GM23248 (cell line): ENCODE results near the gene CPNE7.

ENCODE experiments used
- EZH2 ChIP-seq: fragments of 200-600 bp; sonication (generic); IDR thresholded peaks from 2 replicates; pipeline ENCODE4 v1.6.1; 2018; ENCODE audit warnings: antibody characterized with exemption, mild to moderate bottlenecking; ENCODE audit not compliant: insufficient read depth, poor library complexity, severe bottlenecking
- EZH2phosphoT487 ChIP-seq: fragments of 200-600 bp; sonication (generic); IDR thresholded peaks from 2 replicates; pipeline ENCODE4 v1.6.1; 2018; ENCODE audit warnings: antibody characterized with exemption, moderate library complexity, mild to moderate bottlenecking, low read depth; ENCODE audit not compliant: insufficient read depth

- no peak for TF ChIP-seq EZH2
- no peak for TF ChIP-seq EZH2phosphoT487
Measured at GRCh38 chr16:89569506-89570341, 5.8 kb upstream of the CPNE7 start.
